Urinary bladder (tissue), 4 donors: ENCODE measurements around the gene NEXN. TPM values are rescaled to one million over a fixed set of nuclear protein-coding genes. Genes with fewer than 3 reads are reported as not detected.

Experiments
- DNase-seq: peaks from one replicate; pipeline ENCODE4 v3.0.0-alpha.2; 2015; ENCODE audit errors: extremely low spot score
- H3K27ac ChIP-seq: one replicate; pipeline ENCODE4 v1.5.1; 2013; ENCODE audit warnings: low read depth, mild to moderate bottlenecking, moderate library complexity
- H3K36me3 ChIP-seq: one replicate; pipeline ENCODE4 v1.6.1; 2013; ENCODE audit warnings: mild to moderate bottlenecking, moderate library complexity; ENCODE audit not compliant: insufficient read depth
- H3K4me1 ChIP-seq: one replicate; pipeline ENCODE4 v1.6.1; 2013; ENCODE audit warnings: mild to moderate bottlenecking, moderate library complexity; ENCODE audit not compliant: insufficient read depth
- H3K4me3 ChIP-seq: one replicate; pipeline ENCODE4 v1.5.1; 2013; ENCODE audit warnings: low read depth, low read length
- WGBS: extraction: QIAGEN DNeasy Blood & Tissue Kit; methylation state at CpG from one replicate; pipeline ENCODE4 v1.1.7; 2013; 5-methylcytosine and 5-hydroxymethylcytosine counted together
- polyA plus RNA-seq: library from polyadenylated mRNA; stranded (reverse); fragments of 200-250 nt; gene quantifications from one replicate; pipeline ENCODE4 v1.2.3, GENCODE V29; 2013
- total RNA-seq: library from RNA; depleted of rRNA; stranded (reverse); fragments of >200 nt; gene quantifications from one replicate; pipeline ENCODE4 v1.2.3, GENCODE V29; 2014
- donor health status: healthy with polysubstance abuse.
- donor health status: healthy.

The NEXN gene
- total and polyA plus RNA-seq, 2 donors: 34.0 to 86.1 TPM

DNA sequence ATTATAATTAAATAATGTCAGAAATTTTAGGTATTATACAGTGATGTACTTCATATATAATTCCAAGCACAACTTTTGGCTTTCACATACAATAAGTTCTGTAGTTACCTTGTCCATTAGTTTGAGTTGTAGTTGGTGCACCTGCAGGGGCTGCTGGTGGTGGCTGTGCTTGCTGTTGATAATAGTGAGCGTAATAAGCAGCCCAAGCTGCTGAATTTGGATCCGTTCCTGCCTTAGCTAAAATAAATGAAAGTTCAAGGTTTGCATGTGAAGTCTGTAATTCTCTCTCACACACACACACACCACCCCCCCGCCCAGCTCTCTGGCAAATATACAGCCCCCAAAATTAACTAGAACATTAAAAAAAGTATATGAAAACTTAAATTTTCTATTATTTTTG lies 68.0 kb downstream of the NEXN start:
- Histone ChIP-seq H3K27ac (no peak overlapping the region), H3K4me3 (no peak overlapping the region), H3K4me1 (no peaks in the 10 kb centered on the region), H3K36me3 (peaks cover 14% of the 10 kb centered on the region)
- WGBS: 87% methylated on average over 3 of the region's 3 CpGs
- DNase-seq: no peak

GRCh38 chr1:77958391-77958790 lies 70.0 kb downstream of the NEXN start:
- Histone ChIP-seq H3K4me3 (no peak overlapping the region), H3K27ac (no peak overlapping the region), H3K36me3 (peaks cover 15% of the 10 kb centered on the region), H3K4me1 (no peaks in the 10 kb centered on the region)
- DNase-seq: no peak

DNA sequence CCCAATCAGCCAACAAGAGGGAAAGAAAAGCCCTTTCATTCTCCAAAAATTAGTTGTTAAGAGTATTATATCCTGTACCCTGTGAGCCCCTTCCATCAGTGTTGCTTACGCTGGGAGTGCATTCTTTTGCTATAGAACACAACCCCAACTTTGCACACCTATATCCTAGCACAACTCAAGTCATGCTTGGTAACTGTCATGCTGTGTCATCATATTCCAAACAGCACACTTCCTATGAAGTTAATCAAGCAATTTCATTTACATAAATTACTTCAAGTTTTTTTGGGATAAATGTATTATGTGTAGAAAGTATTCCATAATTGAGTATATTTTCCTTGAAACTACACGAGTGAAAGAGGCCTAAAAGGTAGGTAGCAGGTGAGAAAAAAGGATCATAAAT lies 70.4 kb downstream of the NEXN start:
- peaks cover 17% of the 10 kb centered on the region for H3K36me3 ChIP-seq

DNA sequence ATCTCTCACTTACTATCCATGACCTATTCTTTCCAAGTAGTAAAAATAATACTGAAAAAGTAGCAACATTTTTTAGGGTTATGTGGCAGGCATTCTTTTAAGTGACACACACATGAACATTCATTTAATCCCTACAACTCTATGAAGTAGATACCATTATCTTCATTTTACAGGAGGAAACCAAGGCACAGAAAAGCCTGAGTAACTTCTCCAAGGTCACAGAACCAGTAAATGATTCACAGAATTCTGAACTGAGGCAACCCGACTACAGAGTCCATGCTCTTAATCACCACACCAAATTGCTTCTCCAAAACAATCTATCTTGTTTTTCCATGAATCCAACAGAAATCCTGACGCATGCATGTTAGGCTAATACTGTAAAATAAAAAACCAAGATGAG lies 73.0 kb downstream of the NEXN start:
- H3K27ac ChIP-seq: no peak overlapping the region
- peaks cover 13% of the 10 kb centered on the region for H3K36me3 ChIP-seq
- no peak for DNase-seq
- H3K4me3 ChIP-seq: no peak overlapping the region
- WGBS: 85% methylated on average over 2 of the region's 2 CpGs
- H3K4me1 ChIP-seq: no peaks in the 10 kb centered on the region

More for the DNA sequence above, 70.4 kb downstream of the NEXN start:
- DNase-seq: no peak
- H3K4me3 ChIP-seq: no peak overlapping the region
- H3K27ac ChIP-seq: no peak overlapping the region
- 86% methylated on average over 2 of the region's 2 CpGs for WGBS
- H3K4me1 ChIP-seq: no peaks in the 10 kb centered on the region

- H3K27ac ChIP-seq: no peak overlapping the region
- no peaks in the 10 kb centered on the region for H3K4me1 ChIP-seq
- WGBS: 82% methylated on average over 3 of the region's 3 CpGs
- peaks cover 4% of the 10 kb centered on the region for H3K36me3 ChIP-seq
- H3K4me3 ChIP-seq: no peak overlapping the region
- no peak for DNase-seq
Measured at GRCh38 chr1:77966291-77966690, 77.9 kb downstream of the NEXN start.

DNA sequence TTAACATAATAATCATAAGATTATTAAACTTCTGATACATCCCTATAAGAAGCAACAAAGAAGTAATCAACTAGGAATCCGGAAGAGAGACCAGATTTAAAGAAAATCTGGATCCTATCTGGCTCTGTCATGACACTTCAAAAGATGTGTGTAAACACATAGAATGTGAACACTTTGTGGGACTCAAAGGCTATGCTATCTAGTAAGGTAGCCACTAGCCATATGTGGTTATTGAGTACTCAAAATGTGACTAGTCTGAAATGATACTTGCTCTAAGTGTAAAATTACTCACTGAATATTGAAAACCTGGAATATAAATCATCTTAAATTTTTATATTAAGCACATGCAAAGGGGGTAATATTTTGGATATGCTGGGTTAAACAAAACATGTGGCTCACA lies 81.8 kb downstream of the NEXN start:
- Histone ChIP-seq H3K27ac (no peak overlapping the region), H3K4me1 (no peaks in the 10 kb centered on the region), H3K4me3 (no peak overlapping the region), H3K36me3 (peaks cover 1% of the 10 kb centered on the region)
- 48% methylated on average over 1 of the region's 1 CpG for WGBS
- DNase-seq: no peak

DNA sequence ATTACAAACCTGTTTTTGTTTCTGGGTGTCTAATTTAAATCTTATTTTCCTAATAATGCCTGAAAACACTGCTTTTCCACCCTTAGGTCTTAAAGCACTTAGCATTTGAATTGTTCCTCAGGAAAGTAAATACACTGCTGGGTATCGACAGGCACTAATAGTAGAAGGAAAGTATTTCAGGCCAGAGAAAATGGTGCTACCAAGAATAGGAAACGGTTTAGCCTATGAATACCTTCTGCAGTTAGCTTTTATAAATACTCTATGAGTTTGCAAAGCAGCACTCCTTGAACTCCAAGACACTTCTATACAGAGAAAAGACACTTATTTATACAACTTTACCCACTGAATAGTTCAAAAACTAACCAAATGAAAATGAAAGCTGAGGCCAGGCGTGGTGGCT lies 83.7 kb downstream of the NEXN start:
- WGBS: 83% methylated on average over 3 of the region's 3 CpGs
- Histone ChIP-seq H3K4me1 (no peaks in the 10 kb centered on the region), H3K36me3 (peaks cover 1% of the 10 kb centered on the region), H3K27ac (no peak overlapping the region), H3K4me3 (no peak overlapping the region)
- no peak for DNase-seq

- DNase-seq: no peak
- Histone ChIP-seq H3K27ac (no peak overlapping the region), H3K36me3 (peaks cover 1% of the 10 kb centered on the region), H3K4me1 (no peaks in the 10 kb centered on the region), H3K4me3 (no peak overlapping the region)
- 28% methylated on average over 4 of the region's 4 CpGs for WGBS
Measured at GRCh38 chr1:77975386-77975785, 87.0 kb downstream of the NEXN start.

GRCh38 chr1:77975907-77976306 lies 87.5 kb downstream of the NEXN start:
- WGBS: 33% methylated on average over 2 of the region's 2 CpGs
- H3K36me3 ChIP-seq: peaks cover 1% of the 10 kb centered on the region
- H3K4me1 ChIP-seq: no peaks in the 10 kb centered on the region
- DNase-seq: no peak
- H3K27ac ChIP-seq: no peak overlapping the region
- H3K4me3 ChIP-seq: no peak overlapping the region

- H3K4me1 ChIP-seq: no peaks in the 10 kb centered on the region
- no peak overlapping the region for H3K4me3 ChIP-seq
- WGBS: 78% methylated on average over 13 of the region's 13 CpGs
- no peak for DNase-seq
- peaks cover 1% of the 10 kb centered on the region for H3K36me3 ChIP-seq
- H3K27ac ChIP-seq: no peak overlapping the region
Measured at GRCh38 chr1:77976433-77977076, 88.1 kb downstream of the NEXN start.

GRCh38 chr1:77977989-77978292 lies 89.5 kb downstream of the NEXN start:
- 0% methylated on average over 5 of the region's 5 CpGs for WGBS

DNA sequence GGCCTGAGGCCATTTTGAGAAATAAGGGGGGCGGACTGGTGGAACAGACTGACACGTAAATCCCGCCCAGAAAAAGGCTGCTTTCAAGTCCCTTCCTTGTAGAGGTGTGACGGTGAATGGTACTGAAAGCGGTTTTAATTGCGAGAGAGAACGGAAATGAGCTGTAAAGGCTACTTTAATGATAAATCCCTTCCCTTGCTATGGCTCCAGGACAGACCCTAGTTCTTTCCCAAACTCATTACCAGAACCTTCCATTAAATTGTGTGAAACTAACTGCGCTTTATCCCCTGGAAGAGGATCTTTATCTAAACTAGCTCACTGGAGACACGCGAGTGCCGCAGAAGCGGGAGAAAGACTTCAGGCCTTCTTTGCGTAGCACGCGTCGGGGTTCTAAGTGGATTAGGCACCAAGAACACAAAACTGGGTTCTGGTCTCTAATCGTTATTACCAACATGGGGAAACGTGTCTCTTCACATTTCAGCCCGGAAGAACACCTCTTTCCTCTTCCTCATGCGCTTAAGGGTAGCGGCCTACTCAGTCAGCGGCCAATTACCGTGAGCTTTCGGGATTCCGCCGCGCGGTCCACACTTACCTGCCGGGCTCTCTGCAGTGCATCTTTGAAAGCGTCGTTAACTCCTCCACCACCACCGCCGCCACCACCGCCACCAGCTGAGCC lies 90.0 kb downstream of the NEXN start:
- Histone ChIP-seq H3K27ac (peak overlapping the region; percentile 98), H3K36me3 (no peaks in the 10 kb centered on the region), H3K4me3 (peak overlapping the region; percentile 58), H3K4me1 (no peaks in the 10 kb centered on the region)
- WGBS: under 1% methylated on average over 34 of the region's 34 CpGs
- DNase-seq: peak; percentile 85

More at GRCh38 chr1:77977989-77978292, 89.5 kb downstream of the NEXN start:
- Histone ChIP-seq H3K4me3 (peak overlapping the region; percentile 58), H3K36me3 (no peaks in the 10 kb centered on the region), H3K27ac (peak overlapping the region; percentile 98), H3K4me1 (no peaks in the 10 kb centered on the region)
- DNase-seq: no peak

GRCh38 chr1:77978969-77979876 lies 90.8 kb downstream of the NEXN start, which contains the start of gene FUBP1:
Gene FUBP1, minus strand, starts transcription at chr1:77979072. Its CDS starts 68 bp downstream, at chr1:77979004.
- no peaks in the 10 kb centered on the region for H3K36me3 ChIP-seq
- peak within 1 kb of the TSS; percentile 58 for H3K4me3 ChIP-seq
- under 1% methylated on average over 57 of the region's 57 CpGs for WGBS
- H3K4me1 ChIP-seq: no peaks in the 10 kb centered on the region
- H3K27ac ChIP-seq: peak within 1 kb of the TSS; percentile 98
- DNase-seq: peak; percentile 100
